ENCODE measurements around the gene LAMTOR2. TPM values are rescaled to one million over a fixed set of nuclear protein-coding genes. Genes with fewer than 3 reads are reported as not detected.

Gene LAMTOR2
- total RNA-seq, result 30.1 TPM

GRCh38 chr1:156054500-156055280, at the start of gene LAMTOR2:
TSS of gene LAMTOR2 (plus strand) at chr1:156054782. CDS start at chr1:156054890, 108 bp downstream.

GRCh38 chr1:156020293-156021092, 34.1 kb upstream of the LAMTOR2 start, which contains the start of gene SSR2:
TSS of gene SSR2 (minus strand) at chr1:156020951. CDS start at chr1:156020167, 784 bp downstream.

GRCh38 chr1:156053768-156054499, 648 bp upstream of the LAMTOR2 start, which contains the start of gene UBQLN4:
TSS of gene UBQLN4 (minus strand) at chr1:156053798. CDS start at chr1:156053701, 97 bp downstream.

GRCh38 chr1:156060937-156061636, 6.5 kb downstream of the LAMTOR2 start, which contains the start of gene RAB25:
TSS of gene RAB25 (plus strand) at chr1:156061160. CDS start at chr1:156061401, 241 bp downstream.

GRCh38 chr1:156082309-156083091, 27.9 kb downstream of the LAMTOR2 start, which contains the start of gene MEX3A:
TSS of gene MEX3A (minus strand) at chr1:156082465. CDS start at chr1:156081998, 467 bp downstream.

Other genes starting within 250 kb of the LAMTOR2 start
- gene GON4L, start 197.6 kb upstream of the LAMTOR2 start, total RNA-seq, result 66.4 TPM
- gene SYT11, start 195.2 kb upstream of the LAMTOR2 start, total RNA-seq, result 134 TPM
- 54.2 TPM for gene RIT1, start 143.4 kb upstream of the LAMTOR2 start, total RNA-seq
- gene KHDC4, start 120.4 kb upstream of the LAMTOR2 start, total RNA-seq, result 71.8 TPM
- gene RXFP4, start 113.1 kb upstream of the LAMTOR2 start, total RNA-seq, result not detected
- gene ARHGEF2, start 76.2 kb upstream of the LAMTOR2 start, total RNA-seq, result 97.5 TPM
- 312 TPM for gene SSR2, start 33.8 kb upstream of the LAMTOR2 start, total RNA-seq
- 24.2 TPM for gene UBQLN4, start 984 bp upstream of the LAMTOR2 start, total RNA-seq
- 3.6 TPM for gene RAB25, start 6.4 kb downstream of the LAMTOR2 start, total RNA-seq
- 37.0 TPM for gene MEX3A, start 27.7 kb downstream of the LAMTOR2 start, total RNA-seq
- 201 TPM for gene LMNA, start 59.9 kb downstream of the LAMTOR2 start, total RNA-seq
- gene SEMA4A, start 98.8 kb downstream of the LAMTOR2 start, total RNA-seq, result 12.1 TPM
- gene SLC25A44, start 139.3 kb downstream of the LAMTOR2 start, total RNA-seq, result 16.4 TPM
- 47.1 TPM for gene PMF1, start 158.2 kb downstream of the LAMTOR2 start, total RNA-seq
- gene BGLAP, start 187.4 kb downstream of the LAMTOR2 start, total RNA-seq, result 1.5 TPM
- 4.6 TPM for gene PAQR6, start 193.3 kb downstream of the LAMTOR2 start, total RNA-seq
- gene SMG5, start 228.0 kb downstream of the LAMTOR2 start, total RNA-seq, result 63.6 TPM
- gene TMEM79, start 229.5 kb downstream of the LAMTOR2 start, total RNA-seq, result 3.7 TPM
- 16.9 TPM for gene GLMP, start 240.9 kb downstream of the LAMTOR2 start, total RNA-seq
- gene VHLL, start 244.5 kb downstream of the LAMTOR2 start, total RNA-seq, result not detected

Measured in camera-type eye (tissue), 1 donor.